K562 (cell line): ENCODE measurements around the gene FAM53A. TPM values are rescaled to one million over a fixed set of nuclear protein-coding genes. Genes with fewer than 3 reads are reported as not detected.

ENCODE experiments used
- BRF2 ChIP-seq: IDR thresholded peaks from 3 replicates; pipeline ENCODE4 v1.6.1; 2011; ENCODE audit warnings: borderline replicate concordance, mild to moderate bottlenecking; ENCODE audit not compliant: insufficient read length, insufficient read depth
- CHD1 ChIP-seq: fragments of 200-600 bp; sonication (generic); IDR thresholded peaks from one replicate; pipeline ENCODE4 v1.6.1; 2012; ENCODE audit warnings: mild to moderate bottlenecking, moderate library complexity, low read length, inconsistent platforms
- EGR1 ChIP-seq: fragments of 450-650 bp; conservative IDR thresholded peaks from 2 replicates; pipeline ENCODE4 v1.6.1; 2017; ENCODE audit warnings: mild to moderate bottlenecking
- EHMT2 ChIP-seq: fragments of 450-650 bp; IDR thresholded peaks from 2 replicates; pipeline ENCODE4 v1.6.1; 2018; ENCODE audit warnings: antibody characterized with exemption
- HLTF ChIP-seq: fragments of 450-650 bp; IDR thresholded peaks from 2 replicates; pipeline ENCODE4 v1.6.1; 2016
- MCM3 ChIP-seq: fragments of 450-650 bp; IDR thresholded peaks from 2 replicates; pipeline ENCODE4 v1.6.1; 2016
- MNT ChIP-seq, 2 experiments: fragments of 450-650 bp; conservative IDR thresholded peaks; 2 replicates each; pipeline ENCODE4 v1.6.1; 2017; ENCODE audit warnings: mild to moderate bottlenecking in 2 of 2, moderate library complexity in 2 of 2
- PCBP1 ChIP-seq: fragments of 200-400 bp; formaldehyde crosslinking; IDR thresholded peaks from 2 replicates; pipeline ENCODE4 v1.6.1; 2018; ENCODE audit warnings: mild to moderate bottlenecking, low read depth, low read length; ENCODE audit not compliant: poor library complexity, severe bottlenecking
- PHF20 ChIP-seq: fragments of 450-650 bp; IDR thresholded peaks from 2 replicates; pipeline ENCODE4 v1.6.1; 2018; ENCODE audit not compliant: partially characterized antibody
- POLR2G ChIP-seq: fragments of 200-400 bp; formaldehyde crosslinking; IDR thresholded peaks from 2 replicates; pipeline ENCODE4 v1.6.1; 2017; ENCODE audit warnings: low read depth, mild to moderate bottlenecking, antibody characterized with exemption, low read length, moderate library complexity
- POLR3A ChIP-seq: IDR thresholded peaks from 2 replicates; pipeline ENCODE4 v1.6.1; 2011; ENCODE audit warnings: borderline replicate concordance, mild to moderate bottlenecking, moderate library complexity; ENCODE audit not compliant: insufficient read length, insufficient read depth; ENCODE audit errors: extremely low read depth
- POLR3G ChIP-seq: IDR thresholded peaks from 2 replicates; pipeline ENCODE4 v1.6.1; 2011; ENCODE audit not compliant: insufficient read length, insufficient replicate concordance; ENCODE audit errors: extremely low read depth
- PRPF4 ChIP-seq: fragments of 200-400 bp; formaldehyde crosslinking; IDR thresholded peaks from one replicate; pipeline ENCODE4 v1.6.1; 2017; ENCODE audit warnings: low read length, low read depth, mild to moderate bottlenecking; ENCODE audit not compliant: insufficient read depth, poor library complexity, severe bottlenecking
- RBFOX2 ChIP-seq: fragments of 200-400 bp; formaldehyde crosslinking; IDR thresholded peaks from 2 replicates; pipeline ENCODE4 v1.6.1; 2017; ENCODE audit warnings: low read depth, mild to moderate bottlenecking, low read length, moderate library complexity
- TEAD1 ChIP-seq, 2 experiments: fragments of 450-650 bp in 1 of 2; sonication (generic) in 1 of 2; formaldehyde crosslinking; IDR thresholded peaks; 2 replicates each; pipeline versions ENCODE4 v1.4.0 to v1.8.0; 2020 to 2022; ENCODE audit warnings: mild to moderate bottlenecking in 2 of 2, missing genetic modification reagents in 1 of 2
- ZNF431 ChIP-seq: sonication (generic); formaldehyde crosslinking; IDR thresholded peaks from 2 replicates; pipeline ENCODE4 v1.8.0; 2022; ENCODE audit warnings: mild to moderate bottlenecking, missing genetic modification reagents
- ZNF507 ChIP-seq: conservative IDR thresholded peaks from 2 replicates; pipeline ENCODE4 v1.6.1; 2017; ENCODE audit warnings: missing genetic modification characterization, missing compliant biosample characterization
- ZNF57 ChIP-seq: fragments of 450-650 bp; formaldehyde crosslinking; IDR thresholded peaks from 2 replicates; pipeline ENCODE4 v1.4.0; 2020; ENCODE audit warnings: mild to moderate bottlenecking, moderate library complexity
- ZNF830 ChIP-seq: fragments of 250-450 bp; sonication (Bioruptor Pico); IDR thresholded peaks from 2 replicates; pipeline ENCODE4 v1.5.0; 2021; ENCODE audit warnings: mild to moderate bottlenecking
- polyA plus RNA-seq, 8 experiments: library from polyadenylated mRNA; depleted of rRNA in 4 of 8; stranded (reverse) in 5 of 8; unstranded in 3 of 8; fragments of >200 nt; fragmentation: Nextera tagmentation in 2 of 8; fragmentation: Illumina TruSeq in 1 of 8; extraction: Ambion mirVana in 2 of 8; extraction: Trizol in 1 of 8; gene quantifications; 2 replicates each; pipeline versions ENCODE4 v1.2.1 to v1.2.3, GENCODE V29; 2011 to 2014; ENCODE audit warnings: inconsistent platforms in 1 of 8, missing spikeins in 1 of 8
- total RNA-seq, 7 experiments: library from RNA; depleted of rRNA in 6 of 7; stranded (reverse); fragments of >200 nt in 6 of 7; fragmentation: Illumina TruSeq in 2 of 7; extraction: Trizol in 2 of 7; gene quantifications; 2 replicates each; pipeline versions ENCODE4 v1.2.1 to v1.2.3, GENCODE V29; 2011 to 2021; ENCODE audit warnings: low replicate concordance in 1 of 7
- TF ChIP-seq, protein P1 (sequence below), 3 experiments: fragments of 200-800 bp in 1 of 3; sonication (Bioruptor generic) in 1 of 3; sonication (generic) in 1 of 3; formaldehyde crosslinking in 1 of 3; IDR thresholded peaks; 2 replicates each; pipeline versions ENCODE4 v1.6.1 to v1.8.0; 2016 to 2022; ENCODE audit warnings: mild to moderate bottlenecking in 2 of 3, missing compliant biosample characterization in 2 of 3, missing genetic modification characterization in 2 of 3, missing genetic modification reagents in 1 of 3
- TF ChIP-seq, protein P2 (sequence below): sonication (generic); formaldehyde crosslinking; IDR thresholded peaks from 2 replicates; pipeline ENCODE4 v1.8.0; 2023; ENCODE audit warnings: mild to moderate bottlenecking, missing genetic modification reagents
- TF ChIP-seq, protein P3 (sequence below): sonication (generic); formaldehyde crosslinking; IDR thresholded peaks from 2 replicates; pipeline ENCODE4 v1.9.0; 2022; ENCODE audit warnings: mild to moderate bottlenecking, missing genetic modification reagents

FAM53A gene
- total and polyA plus RNA-seq, 9 of the 15 experiments (the other 6 are each of a cell fraction or from before 2014, with no cell fraction given): 0.53 to 2.7 (median 1.4) TPM; not detected in 2

DNA sequence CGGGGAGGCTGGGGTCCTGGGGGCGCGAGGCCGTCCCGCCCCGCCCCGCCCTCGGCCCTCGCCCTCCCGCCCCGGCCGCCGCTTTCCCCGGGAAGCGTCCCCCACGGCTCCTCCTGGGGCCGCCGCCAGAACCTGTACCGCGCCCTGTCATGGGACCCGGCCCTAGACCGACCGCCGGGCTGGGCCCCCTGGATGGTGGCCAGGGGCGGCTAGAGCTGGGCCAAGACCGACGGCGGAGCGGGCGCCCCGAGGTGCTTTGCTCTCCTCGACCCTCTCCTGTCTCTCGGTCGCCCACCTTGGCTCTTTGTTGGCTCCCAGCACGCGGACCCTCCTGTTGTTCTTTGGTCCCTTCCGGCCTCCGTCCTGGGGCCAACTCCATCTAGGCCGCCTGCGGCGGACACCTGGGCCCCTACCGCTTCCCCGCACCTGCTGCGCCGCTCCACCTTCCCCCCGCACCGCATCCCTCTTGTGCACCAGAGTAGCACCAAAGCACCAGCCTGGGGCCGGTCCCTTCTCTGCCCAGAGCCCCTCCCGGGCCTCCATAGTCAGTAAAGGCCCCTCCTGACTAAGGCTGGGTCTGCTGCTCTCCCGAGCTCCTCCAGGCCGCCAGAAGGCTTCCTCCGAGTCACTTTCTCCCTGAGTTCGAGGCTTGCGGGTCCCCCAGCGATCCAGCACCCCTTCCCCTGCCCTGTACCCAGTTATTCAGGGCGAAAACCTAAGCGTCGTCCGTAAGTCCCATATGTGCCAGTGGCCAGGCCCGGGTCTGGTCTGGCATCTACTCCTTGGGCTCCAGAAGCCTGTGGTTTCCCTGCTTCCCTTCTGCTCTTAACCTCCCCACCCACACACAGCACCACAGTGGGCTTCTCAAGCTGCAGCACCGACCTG lies 37.8 kb upstream of the FAM53A start (continued):
- no peak for TF ChIP-seq BRF2
- no peak for TF ChIP-seq POLR3A
- TF ChIP-seq EGR1: peak; percentile 24; the same call in 1 of the 2 replicates
- no peak for TF ChIP-seq ZNF507 (tag)
- TF ChIP-seq POLR2G: peak; percentile 60
- peak in 1 of 2 experiments; percentile 18; a peak in 1 of 4 replicates for TF ChIP-seq TEAD1 (CRISPR knock-in tag; IDR thresholded peaks at IDR 0.05)
- no peak for TF ChIP-seq PHF20
- TF ChIP-seq MNT (conservative IDR thresholded peaks at IDR 0.05): peak in 1 of 2 experiments; percentile 12; a peak in 1 of 4 replicates
- no peak for TF ChIP-seq ZNF830 (CRISPR knock-in tag)
- TF ChIP-seq EHMT2: no peak
- TF ChIP-seq, protein P1, sequence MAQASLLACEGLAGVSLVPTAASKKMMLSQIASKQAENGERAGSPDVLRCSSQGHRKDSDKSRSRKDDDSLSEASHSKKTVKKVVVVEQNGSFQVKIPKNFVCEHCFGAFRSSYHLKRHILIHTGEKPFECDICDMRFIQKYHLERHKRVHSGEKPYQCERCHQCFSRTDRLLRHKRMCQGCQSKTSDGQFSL (CRISPR knock-in tag; IDR thresholded peaks at IDR 0.05): no peak
- TF ChIP-seq, protein P1 (tag; IDR thresholded peaks at IDR 0.05): no peak
- TF ChIP-seq PCBP1: peak; percentile 44
- TF ChIP-seq, protein P2, sequence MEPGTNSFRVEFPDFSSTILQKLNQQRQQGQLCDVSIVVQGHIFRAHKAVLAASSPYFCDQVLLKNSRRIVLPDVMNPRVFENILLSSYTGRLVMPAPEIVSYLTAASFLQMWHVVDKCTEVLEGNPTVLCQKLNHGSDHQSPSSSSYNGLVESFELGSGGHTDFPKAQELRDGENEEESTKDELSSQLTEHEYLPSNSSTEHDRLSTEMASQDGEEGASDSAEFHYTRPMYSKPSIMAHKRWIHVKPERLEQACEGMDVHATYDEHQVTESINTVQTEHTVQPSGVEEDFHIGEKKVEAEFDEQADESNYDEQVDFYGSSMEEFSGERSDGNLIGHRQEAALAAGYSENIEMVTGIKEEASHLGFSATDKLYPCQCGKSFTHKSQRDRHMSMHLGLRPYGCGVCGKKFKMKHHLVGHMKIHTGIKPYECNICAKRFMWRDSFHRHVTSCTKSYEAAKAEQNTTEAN (CRISPR knock-in tag): no peak
- peak; percentile 32 for TF ChIP-seq CHD1
- TF ChIP-seq ZNF431 (CRISPR knock-in tag): no peak
- TF ChIP-seq PRPF4: no peak
- TF ChIP-seq MCM3: no peak
- TF ChIP-seq ZNF57 (CRISPR knock-in tag): no peak
- peak; percentile 75 for TF ChIP-seq RBFOX2
- TF ChIP-seq POLR3G: no peak
- TF ChIP-seq, protein P3, sequence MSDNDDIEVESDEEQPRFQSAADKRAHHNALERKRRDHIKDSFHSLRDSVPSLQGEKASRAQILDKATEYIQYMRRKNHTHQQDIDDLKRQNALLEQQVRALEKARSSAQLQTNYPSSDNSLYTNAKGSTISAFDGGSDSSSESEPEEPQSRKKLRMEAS (CRISPR knock-in tag): 0 out of 2 replicates have a peak, but pooled peaks have one; percentile 14
- TF ChIP-seq HLTF: no peak
